ENCODE data around the gene MORN3. TPM values are rescaled to one million over a fixed set of nuclear protein-coding genes. Genes with fewer than 3 reads are reported as not detected.

Gene MORN3, protein sequence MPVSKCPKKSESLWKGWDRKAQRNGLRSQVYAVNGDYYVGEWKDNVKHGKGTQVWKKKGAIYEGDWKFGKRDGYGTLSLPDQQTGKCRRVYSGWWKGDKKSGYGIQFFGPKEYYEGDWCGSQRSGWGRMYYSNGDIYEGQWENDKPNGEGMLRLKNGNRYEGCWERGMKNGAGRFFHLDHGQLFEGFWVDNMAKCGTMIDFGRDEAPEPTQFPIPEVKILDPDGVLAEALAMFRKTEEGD
- polyA plus RNA-seq (1.1 and 3.4 TPM in 2 replicates), polyA minus RNA-seq (0.49 and 0.58 TPM in 2 replicates)

DNA sequence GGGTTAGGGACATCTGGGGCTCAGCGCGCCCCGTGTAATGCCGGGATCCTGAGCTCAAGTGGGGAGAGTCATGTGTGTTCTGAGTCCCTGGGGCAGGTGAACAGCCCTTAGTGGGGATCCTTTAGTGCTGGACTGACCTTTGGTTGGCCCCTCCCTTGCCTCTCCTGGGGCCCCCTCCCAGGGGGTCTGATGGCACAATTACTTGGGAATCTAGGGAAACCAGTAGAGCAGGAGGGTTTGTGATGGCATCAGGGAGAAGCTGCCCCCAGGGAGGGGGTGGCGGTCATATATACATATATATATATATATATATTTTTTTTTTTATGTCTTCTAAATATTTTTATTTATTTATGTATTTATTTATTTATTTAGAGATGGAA, at the start of gene MORN3:
TSS of gene MORN3 (minus strand) at position 134 of the 380 bp plus-strand sequence. CDS start 171 bp downstream, outside the sequence.
- Histone ChIP-seq H2AFZ (ENCODE audit: low read depth, low read length) (no peak within 1 kb of the TSS), H3K4me3 (ENCODE audit: low read length) (no peak within 1 kb of the TSS), H4K20me1 (ENCODE audit: insufficient read depth) (no peaks in the 10 kb centered on the region), H3K9ac (ENCODE audit: low read length) (no peak within 1 kb of the TSS), H3K4me2 (ENCODE audit: low read length) (no peak within 1 kb of the TSS), H3K9me2 (ENCODE audit: insufficient read depth, low read length) (no peaks in the 10 kb centered on the region), H3K36me3 (ENCODE audit: insufficient read depth, low read length) (no peaks in the 10 kb centered on the region), H3K27ac (ENCODE audit: low read length) (no peak within 1 kb of the TSS), H3K27me3 (ENCODE audit: insufficient read depth, low read depth, low read length) (no peaks in the 10 kb centered on the region), H3K9me3 (ENCODE audit: low read length) (no peaks in the 10 kb centered on the region), H3K79me2 (replicated peaks; ENCODE audit: insufficient read depth, low read length) (no peaks in the 10 kb centered on the region), H3F3A (ENCODE audit: insufficient read depth, low read length, poor library complexity, severe bottlenecking) (no peaks in the 10 kb centered on the region)
- TF ChIP-seq MXI1 (conservative IDR thresholded peaks at IDR 0.05; ENCODE audit: poor library complexity, severe bottlenecking) (no peak), TAF1 (IDR thresholded peaks at IDR 0.05; ENCODE audit: low read depth) (no peak), SMC3 (conservative IDR thresholded peaks at IDR 0.05; ENCODE audit: poor library complexity) (no peak), EP300 (conservative IDR thresholded peaks at IDR 0.05; ENCODE audit: poor library complexity, severe bottlenecking) (no peak), POLR2AphosphoS5 (IDR thresholded peaks at IDR 0.05) (no peak), EZH2 (IDR thresholded peaks at IDR 0.05; ENCODE audit: borderline replicate concordance, insufficient read depth, low read length, poor library complexity, severe bottlenecking) (no peak), RAD21 (conservative IDR thresholded peaks at IDR 0.05) (no peak)
- TF ChIP-seq, protein P1, sequence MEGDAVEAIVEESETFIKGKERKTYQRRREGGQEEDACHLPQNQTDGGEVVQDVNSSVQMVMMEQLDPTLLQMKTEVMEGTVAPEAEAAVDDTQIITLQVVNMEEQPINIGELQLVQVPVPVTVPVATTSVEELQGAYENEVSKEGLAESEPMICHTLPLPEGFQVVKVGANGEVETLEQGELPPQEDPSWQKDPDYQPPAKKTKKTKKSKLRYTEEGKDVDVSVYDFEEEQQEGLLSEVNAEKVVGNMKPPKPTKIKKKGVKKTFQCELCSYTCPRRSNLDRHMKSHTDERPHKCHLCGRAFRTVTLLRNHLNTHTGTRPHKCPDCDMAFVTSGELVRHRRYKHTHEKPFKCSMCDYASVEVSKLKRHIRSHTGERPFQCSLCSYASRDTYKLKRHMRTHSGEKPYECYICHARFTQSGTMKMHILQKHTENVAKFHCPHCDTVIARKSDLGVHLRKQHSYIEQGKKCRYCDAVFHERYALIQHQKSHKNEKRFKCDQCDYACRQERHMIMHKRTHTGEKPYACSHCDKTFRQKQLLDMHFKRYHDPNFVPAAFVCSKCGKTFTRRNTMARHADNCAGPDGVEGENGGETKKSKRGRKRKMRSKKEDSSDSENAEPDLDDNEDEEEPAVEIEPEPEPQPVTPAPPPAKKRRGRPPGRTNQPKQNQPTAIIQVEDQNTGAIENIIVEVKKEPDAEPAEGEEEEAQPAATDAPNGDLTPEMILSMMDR (IDR thresholded peaks at IDR 0.05; ENCODE audit: poor library complexity, severe bottlenecking), result no peak
- TF ChIP-seq, protein P2, sequence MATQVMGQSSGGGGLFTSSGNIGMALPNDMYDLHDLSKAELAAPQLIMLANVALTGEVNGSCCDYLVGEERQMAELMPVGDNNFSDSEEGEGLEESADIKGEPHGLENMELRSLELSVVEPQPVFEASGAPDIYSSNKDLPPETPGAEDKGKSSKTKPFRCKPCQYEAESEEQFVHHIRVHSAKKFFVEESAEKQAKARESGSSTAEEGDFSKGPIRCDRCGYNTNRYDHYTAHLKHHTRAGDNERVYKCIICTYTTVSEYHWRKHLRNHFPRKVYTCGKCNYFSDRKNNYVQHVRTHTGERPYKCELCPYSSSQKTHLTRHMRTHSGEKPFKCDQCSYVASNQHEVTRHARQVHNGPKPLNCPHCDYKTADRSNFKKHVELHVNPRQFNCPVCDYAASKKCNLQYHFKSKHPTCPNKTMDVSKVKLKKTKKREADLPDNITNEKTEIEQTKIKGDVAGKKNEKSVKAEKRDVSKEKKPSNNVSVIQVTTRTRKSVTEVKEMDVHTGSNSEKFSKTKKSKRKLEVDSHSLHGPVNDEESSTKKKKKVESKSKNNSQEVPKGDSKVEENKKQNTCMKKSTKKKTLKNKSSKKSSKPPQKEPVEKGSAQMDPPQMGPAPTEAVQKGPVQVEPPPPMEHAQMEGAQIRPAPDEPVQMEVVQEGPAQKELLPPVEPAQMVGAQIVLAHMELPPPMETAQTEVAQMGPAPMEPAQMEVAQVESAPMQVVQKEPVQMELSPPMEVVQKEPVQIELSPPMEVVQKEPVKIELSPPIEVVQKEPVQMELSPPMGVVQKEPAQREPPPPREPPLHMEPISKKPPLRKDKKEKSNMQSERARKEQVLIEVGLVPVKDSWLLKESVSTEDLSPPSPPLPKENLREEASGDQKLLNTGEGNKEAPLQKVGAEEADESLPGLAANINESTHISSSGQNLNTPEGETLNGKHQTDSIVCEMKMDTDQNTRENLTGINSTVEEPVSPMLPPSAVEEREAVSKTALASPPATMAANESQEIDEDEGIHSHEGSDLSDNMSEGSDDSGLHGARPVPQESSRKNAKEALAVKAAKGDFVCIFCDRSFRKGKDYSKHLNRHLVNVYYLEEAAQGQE (IDR thresholded peaks at IDR 0.05; ENCODE audit: borderline replicate concordance), result no peak

DNA sequence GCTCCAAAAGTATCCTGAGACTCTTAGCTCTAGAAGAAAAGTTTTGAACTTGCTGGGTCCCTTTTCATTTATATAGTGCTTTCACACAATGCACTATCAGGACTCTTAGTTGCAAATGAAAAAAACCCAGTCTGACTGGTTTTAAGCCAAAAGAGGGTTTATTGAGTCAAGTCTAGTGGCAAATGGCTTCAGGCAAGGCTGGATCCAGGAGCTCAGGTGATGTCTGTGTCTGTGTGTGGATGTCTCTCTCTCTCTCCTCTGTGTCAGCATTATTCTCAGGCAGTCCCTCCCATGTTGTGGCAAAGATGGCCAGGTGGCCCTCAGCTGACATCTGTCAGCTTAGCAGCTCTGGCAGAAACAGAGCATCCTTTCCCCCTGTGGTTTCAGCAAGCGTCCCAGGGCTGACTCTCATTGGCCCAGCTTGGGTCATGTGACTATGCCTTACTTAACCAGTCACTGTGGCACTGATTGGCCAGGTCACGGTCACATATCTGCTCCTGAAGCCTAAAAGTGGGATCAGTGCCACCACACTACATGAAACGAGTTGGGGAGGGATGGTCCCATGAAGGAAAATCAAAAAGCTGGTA, 49.3 kb upstream of the MORN3 start:
- H3F3A ChIP-seq (ENCODE audit: insufficient read depth, low read length, poor library complexity, severe bottlenecking), result no peaks in the 10 kb centered on the region
- H3K4me3 ChIP-seq (ENCODE audit: low read length), result no peak overlapping the region
- no peak overlapping the region for H3K27ac ChIP-seq (ENCODE audit: low read length)
- TF ChIP-seq EZH2 (IDR thresholded peaks at IDR 0.05; ENCODE audit: borderline replicate concordance, insufficient read depth, low read length, poor library complexity, severe bottlenecking) (no peak), EP300 (conservative IDR thresholded peaks at IDR 0.05; ENCODE audit: poor library complexity, severe bottlenecking) (no peak), RAD21 (conservative IDR thresholded peaks at IDR 0.05) (no peak), POLR2AphosphoS5 (IDR thresholded peaks at IDR 0.05) (no peak)
- TF ChIP-seq, protein P1 (IDR thresholded peaks at IDR 0.05; ENCODE audit: poor library complexity, severe bottlenecking), result no peak
- H3K36me3 ChIP-seq (ENCODE audit: insufficient read depth, low read length), result no peaks in the 10 kb centered on the region
- H3K27me3 ChIP-seq (ENCODE audit: insufficient read depth, low read depth, low read length), result no peaks in the 10 kb centered on the region
- no peaks in the 10 kb centered on the region for H3K9me3 ChIP-seq (ENCODE audit: low read length)
- no peak overlapping the region for H2AFZ ChIP-seq (ENCODE audit: low read depth, low read length)
- no peak overlapping the region for H3K4me2 ChIP-seq (ENCODE audit: low read length)
- no peaks in the 10 kb centered on the region for H4K20me1 ChIP-seq (ENCODE audit: insufficient read depth)
- no peak overlapping the region for H3K9ac ChIP-seq (ENCODE audit: low read length)
- H3K79me2 ChIP-seq (replicated peaks; ENCODE audit: insufficient read depth, low read length), result no peaks in the 10 kb centered on the region
- H3K9me2 ChIP-seq (ENCODE audit: insufficient read depth, low read length), result no peaks in the 10 kb centered on the region
